Endothelial cell of umbilical vein (primary cell): ENCODE measurements around the gene INPP4B. TPM values are rescaled to one million over a fixed set of nuclear protein-coding genes. Genes with fewer than 3 reads are reported as not detected.

ENCODE experiments used
- BruUV-seq: library from RNA; stranded (reverse); fragments of 400-500 nt; replicated peaks from 2 replicates; lab custom pipeline; 2021; lab: Mats Ljungman, UMichigan
- CTCF ChIA-PET: fragments of 300-600, 350-600 bp; sonication (Branson Sonifier 250); formaldehyde crosslinking; loops from one replicate; lab custom pipeline; 2021; ENCODE audit warnings: antibody characterized with exemption, inconsistent platforms; lab: Charles Lee
- POLR2A ChIA-PET: fragments of 300-600, 350-600 bp; sonication (Branson Sonifier 250); formaldehyde crosslinking; loops from one replicate; lab custom pipeline; 2021; ENCODE audit warnings: antibody characterized with exemption, inconsistent platforms; lab: Charles Lee
- DNase-seq: peaks from one replicate; pipeline ENCODE4 v3.0.0-alpha.2; 2011; ENCODE audit warnings: low read depth, low spot score
- FAIRE-seq: peaks from 2 replicates; lab custom pipeline; 2011; peaks lifted over from hg19 to GRCh38; lab: Jason Lieb, UNC
- H2AFZ ChIP-seq: 2 replicates; pipeline ENCODE4 v1.6.0; 2012; ENCODE audit warnings: low read depth, low read length, control low read depth, inconsistent platforms
- H3K27ac ChIP-seq: 2 replicates; pipeline ENCODE4 v1.5.1; 2011; ENCODE audit warnings: low read depth, mild to moderate bottlenecking, control low read depth, low read length, moderate library complexity; ENCODE audit not compliant: insufficient read depth
- H3K27me3 ChIP-seq, 2 experiments: 2 replicates each; pipeline versions ENCODE4 v1.6.0 to v1.6.1; 2011; ENCODE audit warnings: low read length in 2 of 2, mixed read lengths in 1 of 2; ENCODE audit not compliant: control insufficient read depth in 2 of 2, insufficient read depth in 2 of 2
- H3K36me3 ChIP-seq, 2 experiments: 2 replicates in 1 of 2; 3 replicates in 1 of 2; pipeline ENCODE4 v1.5.1; 2011; ENCODE audit warnings: low read length in 2 of 2, mild to moderate bottlenecking in 1 of 2, moderate library complexity in 1 of 2; ENCODE audit not compliant: control insufficient read depth in 2 of 2, insufficient read depth in 2 of 2; ENCODE audit errors: extremely low read depth in 1 of 2
- H3K4me1 ChIP-seq: 3 replicates; pipeline ENCODE4 v1.5.1; 2011; ENCODE audit warnings: mild to moderate bottlenecking, low read length; ENCODE audit not compliant: control insufficient read depth, insufficient read depth; ENCODE audit errors: extremely low read depth
- H3K4me2 ChIP-seq: 2 replicates; pipeline ENCODE4 v1.6.1; 2011; ENCODE audit warnings: low read length, control low read depth, mixed read lengths; ENCODE audit not compliant: insufficient read depth
- H3K4me3 ChIP-seq, 3 experiments: fragments of 200-600 bp in 1 of 3; sonication (generic), shearing (Covaris generic) in 1 of 3; replicated peaks in 1 of 3; 2 replicates each; pipeline ENCODE4 v1.5.1; 2011 to 2016; ENCODE audit warnings: control low read depth in 3 of 3, low read length in 3 of 3, mild to moderate bottlenecking in 2 of 3, inconsistent platforms in 1 of 3, low read depth in 1 of 3, moderate library complexity in 1 of 3; ENCODE audit not compliant: insufficient read depth in 1 of 3
- H3K79me2 ChIP-seq: 2 replicates; pipeline ENCODE4 v1.6.0; 2012; ENCODE audit warnings: low read length, inconsistent platforms; ENCODE audit not compliant: control insufficient read depth, insufficient read depth
- H3K9ac ChIP-seq: replicated peaks from 2 replicates; pipeline ENCODE3; 2011; ENCODE audit warnings: low read length, control low read depth; ENCODE audit not compliant: insufficient read depth; ENCODE audit errors: extremely low read depth
- H3K9me1 ChIP-seq: replicated peaks from 3 replicates; pipeline ENCODE4 v1.6.0; 2011; ENCODE audit warnings: mild to moderate bottlenecking, low read length; ENCODE audit not compliant: control insufficient read depth, insufficient read depth; ENCODE audit errors: extremely low read depth
- H3K9me3 ChIP-seq: replicated peaks from 2 replicates; pipeline ENCODE4 v1.5.1; 2012; ENCODE audit warnings: low read length, inconsistent platforms; ENCODE audit not compliant: control insufficient read depth, insufficient read depth
- H4K20me1 ChIP-seq: replicated peaks from 2 replicates; pipeline ENCODE3; 2011; ENCODE audit warnings: mild to moderate bottlenecking, low read length; ENCODE audit not compliant: control insufficient read depth, insufficient read depth; ENCODE audit errors: extremely low read depth
- CTCF ChIP-seq, 2 donors: IDR thresholded peaks; 1 replicate in 1 of 2; 2 replicates in 1 of 2; pipeline ENCODE4 v1.5.1; 2011; ENCODE audit warnings: low read length in 2 of 2, mild to moderate bottlenecking in 2 of 2, moderate library complexity in 2 of 2, control low read depth in 1 of 2, inconsistent platforms in 1 of 2, low read depth in 1 of 2; ENCODE audit not compliant: insufficient read depth in 1 of 2; ENCODE audit errors: extremely low read depth in 1 of 2
- EZH2 ChIP-seq: IDR thresholded peaks from 2 replicates; pipeline ENCODE4 v1.6.1; 2012; ENCODE audit warnings: borderline replicate concordance, low read depth, mild to moderate bottlenecking, moderate library complexity, low read length, inconsistent platforms; ENCODE audit not compliant: severe bottlenecking
- FOS ChIP-seq: IDR thresholded peaks from 2 replicates; pipeline ENCODE4 v1.6.1; 2011; ENCODE audit warnings: mild to moderate bottlenecking, low read length, moderate library complexity, borderline replicate concordance; ENCODE audit not compliant: insufficient read depth
- GATA2 ChIP-seq: IDR thresholded peaks from 2 replicates; pipeline ENCODE4 v1.7.0; 2011; ENCODE audit warnings: low read depth, mild to moderate bottlenecking, moderate library complexity, mixed read lengths, low read length; ENCODE audit not compliant: insufficient read length, insufficient read depth
- JUN ChIP-seq: IDR thresholded peaks from 2 replicates; pipeline ENCODE4 v1.6.1; 2011; ENCODE audit warnings: borderline replicate concordance, low read depth; ENCODE audit not compliant: insufficient read length, insufficient read depth
- MAX ChIP-seq: IDR thresholded peaks from 2 replicates; pipeline ENCODE4 v1.6.1; 2011; ENCODE audit not compliant: insufficient read depth, insufficient read length
- MYC ChIP-seq: IDR thresholded peaks from one replicate; pipeline ENCODE4 v1.6.1; 2011; ENCODE audit warnings: mild to moderate bottlenecking, low read depth, low read length
- POLR2A ChIP-seq: IDR thresholded peaks from 2 replicates; pipeline ENCODE4 v1.6.1; 2012; ENCODE audit warnings: low read depth, mild to moderate bottlenecking, control low read depth, low read length
- POLR2AphosphoS5 ChIP-seq: IDR thresholded peaks from 2 replicates; pipeline ENCODE4 v1.6.1; 2012; ENCODE audit warnings: low read depth, mild to moderate bottlenecking, control low read depth, low read length, moderate library complexity; ENCODE audit not compliant: insufficient read depth
- dilution Hi-C: fragments of 300-500 bp; cut with MboI; formaldehyde crosslinking; loops from one replicate; pipeline ENCODE4 v1.15.0; 2019; ENCODE audit warnings: low sequenced_read_pairs; ENCODE audit not compliant: extremely low pct_ligation_motif_present
- intact Hi-C: fragments of 100-400 bp; cut with micrococcal nuclease; formaldehyde crosslinking; loops from one replicate; pipeline ENCODE4 v1.10.0; 2022
- polyA plus RNA-seq, 4 experiments: library from polyadenylated mRNA; depleted of rRNA in 3 of 4; stranded (reverse) in 3 of 4; unstranded in 1 of 4; fragments of >200 nt; gene quantifications; 2 replicates each; pipeline versions ENCODE4 v1.2.1 to v1.2.3, GENCODE V29; 2011 to 2012; ENCODE audit warnings: missing spikeins in 1 of 4
- total RNA-seq: library from RNA; stranded (reverse); gene quantifications from 2 replicates; pipeline ENCODE4 v1.2.3, GENCODE V29; 2021

Gene INPP4B
- total and polyA plus RNA-seq, 2 donors (not counting 3 experiments of a cell fraction or from before 2014, with no cell fraction given): 0.41 to 3.1 TPM

- no peak overlapping the region for H3K27ac ChIP-seq
- intact Hi-C loops (no loop called here), dilution Hi-C loops (no loop called here)
- no peak for TF ChIP-seq FOS
- TF ChIP-seq CTCF (IDR thresholded peaks at IDR 0.05; ENCODE audit: extremely low read depth in 1 of 2, insufficient read depth in 1 of 2, low read depth in 1 of 2, low read length in 2 of 2): no peak
- TF ChIP-seq MAX: no peak
- no peak for TF ChIP-seq EZH2
- TF ChIP-seq JUN: no peak
- no peak for TF ChIP-seq GATA2
- TF ChIP-seq POLR2AphosphoS5: no peak
- TF ChIP-seq MYC: no peak
- TF ChIP-seq POLR2A: no peak
- no TSS peak for BruUV-seq
- no peaks in the 10 kb centered on the region for H3K36me3 ChIP-seq
- no peaks in the 10 kb centered on the region for H4K20me1 ChIP-seq
- CTCF ChIA-PET: interaction anchor here (0.8 kb wide), 1 partner anchor 929 kb away, joined by 3 read pairs; no protein-coding TSS in a partner anchor
- POLR2A ChIA-PET: no interaction called here
- H3K9ac ChIP-seq: no peak overlapping the region
- H3K4me2 ChIP-seq: no peak overlapping the region
- no peaks in the 10 kb centered on the region for H3K27me3 ChIP-seq
- DNase-seq: no peak
- no peak overlapping the region for H2AFZ ChIP-seq
- no peak overlapping the region for H3K4me3 ChIP-seq
- no peaks in the 10 kb centered on the region for H3K79me2 ChIP-seq
- FAIRE-seq: no peak
- H3K4me1 ChIP-seq: no peaks in the 10 kb centered on the region
- H3K9me3 ChIP-seq: no peaks in the 10 kb centered on the region
- H3K9me1 ChIP-seq: no peaks in the 10 kb centered on the region
Measured at GRCh38 chr4:142236268-142236667, 609.8 kb downstream of the INPP4B start.
